SK-N-MC (cell line): Measurements from ENCODE around the gene ANKAR.

ENCODE experiments used
- EZH2 ChIP-seq: fragments of 200-600 bp; sonication (generic); IDR thresholded peaks from one replicate; pipeline ENCODE4 v1.6.1; 2017; ENCODE audit warnings: antibody characterized with exemption
- FOXP2 ChIP-seq: optimal IDR thresholded peaks from 2 replicates; pipeline ENCODE3; 2011; ENCODE audit warnings: mild to moderate bottlenecking, moderate library complexity; ENCODE audit not compliant: insufficient read depth; ENCODE audit errors: extremely low read length, control extremely low read depth
- POLR2AphosphoS5 ChIP-seq: IDR thresholded peaks from 2 replicates; pipeline ENCODE4 v1.6.1; 2012; ENCODE audit warnings: mild to moderate bottlenecking, low read depth, low read length, borderline replicate concordance

GRCh38 chr2:189683348-189683747 lies 8.9 kb downstream of the ANKAR start:
- TF ChIP-seq EZH2 (no peak), POLR2AphosphoS5 (no peak), FOXP2 (no peak)
